Measurements from ENCODE around the gene PTPRN2.

PTPRN2 gene

DNA sequence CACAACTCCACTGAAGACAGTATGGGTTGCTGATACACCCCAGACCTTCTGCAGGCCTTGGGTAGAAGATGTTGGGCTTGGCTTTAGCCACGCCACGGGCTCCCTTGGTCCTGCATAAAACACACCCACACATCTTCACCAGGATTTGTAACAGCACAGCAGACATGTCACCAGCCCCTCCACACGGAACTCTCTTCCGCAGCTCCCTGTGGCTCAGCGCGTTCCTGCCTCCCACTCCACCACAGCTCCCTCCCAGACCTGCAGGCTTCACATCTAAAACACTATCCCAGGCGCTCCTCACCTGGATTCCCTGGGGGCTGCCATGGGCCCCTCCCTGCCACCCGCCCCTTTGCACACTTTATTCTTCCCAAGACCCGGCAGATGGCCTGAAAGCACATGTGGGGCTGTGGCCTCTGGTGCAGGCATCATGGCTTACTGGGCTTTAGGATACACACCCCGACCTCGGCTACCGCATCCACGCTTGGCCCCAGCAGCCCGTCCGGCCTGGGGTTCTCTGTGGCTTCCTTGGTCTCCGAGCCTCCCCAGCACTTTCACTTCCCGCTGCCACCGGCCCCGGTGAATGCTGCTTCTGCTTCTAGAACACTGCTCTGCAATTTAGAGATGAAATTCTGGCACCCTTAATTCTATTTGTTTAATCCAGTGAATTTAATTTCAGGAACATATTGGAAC is 818.0 kb downstream of the PTPRN2 start:
- no peak for DNase-seq (ENCODE audit: low spot score)

DNA sequence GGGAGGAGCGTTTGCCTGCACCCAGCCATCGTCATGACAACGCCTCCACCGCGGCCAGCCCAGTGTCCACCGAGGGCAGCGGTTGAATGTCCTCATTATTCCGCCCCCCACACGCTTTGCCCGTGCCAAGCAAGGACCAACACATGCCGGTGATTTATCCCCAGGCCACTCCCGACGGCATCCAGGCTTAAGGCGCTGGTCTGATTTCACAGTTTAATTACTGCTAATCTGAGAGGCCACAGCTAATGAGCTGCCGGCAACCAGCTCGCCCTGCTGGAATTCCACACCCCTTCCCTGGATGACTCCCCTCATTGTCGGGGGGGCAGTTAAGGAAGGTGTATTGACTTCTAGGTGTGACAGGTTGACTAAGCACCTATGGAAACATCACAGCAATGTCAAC is 818.5 kb downstream of the PTPRN2 start:
- DNase-seq (ENCODE audit: low spot score) = no peak

GRCh38 chr7:157768198-157768597 is 819.4 kb downstream of the PTPRN2 start:
- DNase-seq (ENCODE audit: low spot score) = no peak

- no peak for DNase-seq (ENCODE audit: low spot score)
Observed at GRCh38 chr7:157767506-157768197, 820.0 kb downstream of the PTPRN2 start.

- no peak for DNase-seq (ENCODE audit: low spot score)
Observed at GRCh38 chr7:157766098-157766497, 821.5 kb downstream of the PTPRN2 start.

DNA sequence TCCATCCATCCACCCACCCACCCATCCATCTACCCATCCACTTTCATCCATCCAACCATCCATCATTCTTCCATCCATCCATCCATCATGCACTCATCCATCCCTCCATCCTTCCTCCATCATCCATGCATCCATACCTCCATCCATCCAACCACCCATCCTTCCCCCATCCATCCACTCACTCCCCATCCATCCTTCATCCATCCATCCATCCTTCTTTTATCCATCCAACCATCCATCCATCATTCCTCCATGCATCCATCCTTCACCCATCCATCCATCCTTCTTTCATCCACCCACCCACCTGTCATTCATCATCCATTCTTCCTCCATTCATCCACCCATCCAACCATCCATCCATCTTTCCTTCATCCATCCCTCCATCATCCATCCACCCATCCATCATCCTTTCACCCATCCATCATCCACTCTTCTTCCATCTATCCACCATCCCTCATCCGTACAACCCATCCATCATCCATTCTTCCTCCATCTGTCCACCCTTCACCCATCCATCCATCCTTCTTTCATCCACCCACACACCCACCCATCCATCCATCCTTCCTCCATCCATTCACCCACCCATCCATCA is 822.6 kb downstream of the PTPRN2 start:
- DNase-seq (ENCODE audit: low spot score) = no peak

GRCh38 chr7:157764193-157764592 is 823.4 kb downstream of the PTPRN2 start:
- DNase-seq (ENCODE audit: low spot score) = no peak

GRCh38 chr7:157763279-157764000 is 824.2 kb downstream of the PTPRN2 start:
- no peak for DNase-seq (ENCODE audit: low spot score)

GRCh38 chr7:157762824-157763223 is 824.8 kb downstream of the PTPRN2 start:
- no peak for DNase-seq (ENCODE audit: low spot score)

- DNase-seq (ENCODE audit: low spot score) = no peak
Observed at GRCh38 chr7:157760004-157760730, 827.5 kb downstream of the PTPRN2 start.

- DNase-seq (ENCODE audit: low spot score) = no peak
Observed at GRCh38 chr7:157759246-157759805, 828.3 kb downstream of the PTPRN2 start.

- DNase-seq (ENCODE audit: low spot score) = no peak
Observed at GRCh38 chr7:157758468-157759245, 829.0 kb downstream of the PTPRN2 start.

DNA sequence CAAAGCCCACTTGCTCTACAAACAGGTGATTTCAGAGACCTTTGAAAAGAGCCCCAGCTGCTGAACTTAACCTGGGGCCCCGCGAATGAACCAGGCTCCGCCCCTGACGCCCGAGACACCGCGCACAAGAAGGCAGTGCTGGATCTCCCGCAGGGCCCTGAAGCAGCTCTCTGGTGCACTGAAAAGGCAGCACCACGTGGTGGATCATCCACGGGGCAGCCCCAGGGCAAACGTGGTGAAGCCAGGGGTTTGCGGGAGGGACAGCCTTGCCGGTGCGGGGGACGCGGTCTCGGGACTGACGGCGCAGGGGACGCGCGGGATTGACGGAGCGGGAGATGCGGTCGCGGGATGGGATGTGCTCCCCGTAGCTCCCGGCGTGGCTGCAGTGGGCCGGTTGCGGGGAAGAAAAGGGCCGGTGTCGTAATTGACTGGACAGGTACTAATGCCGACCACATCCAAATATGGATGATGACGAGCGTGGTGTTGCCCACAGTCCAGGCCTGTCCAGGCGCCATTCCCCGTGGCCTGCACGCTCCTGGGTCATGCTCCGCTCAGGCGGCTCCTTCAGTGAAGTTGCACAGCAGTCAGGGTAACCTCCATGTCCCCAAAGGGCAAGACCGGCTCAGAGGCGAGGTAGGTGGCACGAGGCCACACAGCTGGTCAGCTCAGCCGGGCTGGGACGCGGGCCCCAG is 829.7 kb downstream of the PTPRN2 start:
- DNase-seq (ENCODE audit: low spot score) = no peak

GRCh38 chr7:157757211-157757610 is 830.4 kb downstream of the PTPRN2 start:
- no peak for DNase-seq (ENCODE audit: low spot score)

- no peak for DNase-seq (ENCODE audit: low spot score)
Observed at GRCh38 chr7:157755741-157756140, 831.9 kb downstream of the PTPRN2 start.

- no peak for DNase-seq (ENCODE audit: low spot score)
Observed at GRCh38 chr7:157754416-157754790, 833.2 kb downstream of the PTPRN2 start.

DNA sequence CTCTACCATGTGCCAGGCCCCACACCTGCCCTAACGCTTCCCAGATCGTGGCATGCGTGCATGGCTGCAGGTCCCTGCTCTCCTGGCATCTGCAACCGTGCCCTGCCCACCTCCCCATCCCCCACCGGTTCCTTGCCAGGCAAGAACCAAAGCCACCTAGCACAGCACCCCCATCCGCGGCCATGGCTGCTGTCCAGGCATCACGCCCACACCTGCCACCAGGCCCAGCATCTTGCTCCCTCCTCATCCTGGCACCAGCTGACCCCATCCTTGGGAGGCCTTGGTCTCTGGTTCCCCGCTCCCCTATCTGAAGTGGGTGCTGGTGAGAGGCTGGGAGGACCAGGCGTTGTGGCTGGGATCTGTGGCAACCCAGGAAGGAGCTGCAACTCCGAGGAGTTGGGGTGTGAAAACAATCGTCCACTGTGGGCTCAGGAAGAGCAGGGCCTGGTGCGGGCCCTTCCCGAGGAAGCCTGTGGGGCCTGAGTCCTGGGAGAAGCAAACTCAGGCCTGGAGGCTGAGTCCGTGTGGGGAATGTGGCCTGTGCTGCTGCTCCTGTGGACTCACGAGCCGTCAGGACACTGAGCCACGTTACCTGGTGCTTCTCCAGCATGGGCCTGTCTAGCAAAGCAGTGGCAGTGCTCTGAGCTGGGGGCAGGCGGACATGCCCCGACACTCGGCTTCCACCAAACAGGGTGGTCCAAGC is 833.8 kb downstream of the PTPRN2 start:
- DNase-seq (ENCODE audit: low spot score) = no peak

GRCh38 chr7:157752832-157753291 is 834.8 kb downstream of the PTPRN2 start:
- DNase-seq (ENCODE audit: low spot score) = no peak

DNA sequence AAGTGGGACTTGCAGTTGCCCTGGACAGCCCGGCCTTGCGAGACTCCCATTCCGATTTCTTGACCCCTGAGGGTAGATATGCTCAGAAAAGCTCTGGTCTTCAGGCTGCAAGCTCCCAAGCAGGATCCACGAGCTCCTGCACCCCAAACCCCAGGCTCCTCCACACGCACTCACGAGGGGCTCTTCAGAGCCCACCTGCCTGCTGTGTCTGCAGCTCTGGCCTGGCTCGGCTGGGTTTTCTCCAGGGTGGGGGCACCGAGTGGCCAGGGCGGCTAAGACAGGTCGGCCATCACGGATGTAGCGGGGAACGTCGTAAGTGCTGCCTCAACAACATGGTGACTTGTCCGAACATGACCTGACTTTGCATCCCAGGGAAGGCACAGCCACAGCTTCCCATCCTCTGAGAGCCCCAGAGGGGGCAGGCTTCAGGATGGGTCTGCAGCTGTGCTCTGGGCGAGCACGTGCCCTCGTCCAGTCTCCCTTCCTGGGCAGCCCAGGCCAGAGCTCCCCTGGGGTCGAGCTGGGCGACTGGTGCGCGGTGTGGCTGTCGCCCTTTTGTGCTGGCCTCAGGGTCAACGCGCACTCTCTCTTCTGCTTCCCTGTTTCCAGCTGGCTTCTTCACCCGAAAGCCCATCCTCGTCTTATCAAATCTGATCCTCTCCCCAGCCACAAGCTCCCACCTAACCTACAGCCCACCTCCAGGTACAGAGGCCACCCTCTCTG is 835.5 kb downstream of the PTPRN2 start:
- DNase-seq (ENCODE audit: low spot score) = no peak

Data from D341Med (cell line).